Occipital lobe (tissue), 2 donors: Measurements from ENCODE around the gene SYCE1L. TPM values are rescaled to one million over a fixed set of nuclear protein-coding genes. Genes with fewer than 3 reads are reported as not detected.
"Not testable (repeated sequence)": the region's sequence is repeated elsewhere in the genome, so short reads cannot be mapped to it uniquely, and the experiment has no call there.

Experiments used
- DNase-seq: peaks from one replicate; lab custom pipeline; 2025; lab: John Stamatoyannopoulos, UW
- total RNA-seq: library from RNA; depleted of rRNA; stranded (reverse); fragments of >200 nt; gene quantifications from one replicate; pipeline ENCODE4 v1.2.3, GENCODE V29; 2014

SYCE1L gene, protein sequence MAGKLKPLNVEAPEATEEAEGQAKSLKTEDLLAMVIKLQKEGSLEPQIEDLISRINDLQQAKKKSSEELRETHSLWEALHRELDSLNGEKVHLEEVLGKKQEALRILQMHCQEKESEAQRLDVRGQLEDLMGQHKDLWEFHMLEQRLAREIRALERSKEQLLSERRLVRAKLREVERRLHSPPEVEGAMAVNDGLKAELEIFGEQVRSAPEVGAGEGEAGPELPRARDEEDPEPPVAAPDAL
- not detected for total RNA-seq

DNA sequence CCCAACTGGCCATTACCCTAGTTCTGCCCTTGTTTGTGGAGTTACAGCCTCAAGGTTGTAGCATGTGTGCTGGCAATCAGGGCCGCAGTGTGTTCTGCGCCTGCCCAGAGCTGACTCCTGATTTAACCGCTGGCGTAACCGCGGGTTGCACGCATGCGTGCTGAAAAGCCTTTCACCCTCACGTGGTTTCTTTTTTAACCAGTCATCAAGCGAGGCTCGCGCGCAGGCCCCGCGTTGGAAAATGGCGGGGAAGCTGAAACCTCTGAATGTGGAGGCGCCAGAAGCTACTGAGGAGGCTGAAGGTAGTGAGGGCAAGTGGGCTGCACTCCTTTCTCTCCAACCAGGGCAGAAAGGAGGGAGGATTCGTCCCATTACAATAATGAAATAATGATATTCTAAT lies at the start of gene SYCE1L:
TSS of gene SYCE1L (plus strand) at position 198 of the 400 bp plus-strand sequence. CDS start at position 242, 44 bp downstream.
- DNase-seq = no peak

GRCh38 chr16:77157346-77158058 lies 41.7 kb upstream of the SYCE1L start:
- no peak for DNase-seq

- no peak for DNase-seq
These were observed 40.9 kb upstream of the SYCE1L start for GRCh38 chr16:77158293-77158692.

DNA sequence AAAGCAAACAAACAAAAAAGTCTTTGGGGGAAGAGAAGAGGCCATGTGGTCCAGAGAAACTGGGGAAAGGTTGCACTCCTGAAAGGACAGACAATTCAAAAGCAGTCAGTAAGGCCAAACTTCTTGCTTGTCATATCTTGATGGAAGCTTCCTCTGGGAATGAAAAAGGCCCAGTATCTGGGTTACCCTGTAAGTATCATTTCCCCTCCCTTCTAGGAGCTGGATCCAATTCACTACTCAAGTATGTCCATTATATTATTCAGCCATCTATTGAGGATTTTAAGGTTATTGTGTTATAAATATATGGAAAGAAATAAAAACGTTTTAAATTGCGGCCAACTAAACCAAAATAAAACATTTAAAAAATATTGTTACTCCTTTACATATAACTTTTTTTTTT lies 34.2 kb upstream of the SYCE1L start:
- DNase-seq = no peak

DNA sequence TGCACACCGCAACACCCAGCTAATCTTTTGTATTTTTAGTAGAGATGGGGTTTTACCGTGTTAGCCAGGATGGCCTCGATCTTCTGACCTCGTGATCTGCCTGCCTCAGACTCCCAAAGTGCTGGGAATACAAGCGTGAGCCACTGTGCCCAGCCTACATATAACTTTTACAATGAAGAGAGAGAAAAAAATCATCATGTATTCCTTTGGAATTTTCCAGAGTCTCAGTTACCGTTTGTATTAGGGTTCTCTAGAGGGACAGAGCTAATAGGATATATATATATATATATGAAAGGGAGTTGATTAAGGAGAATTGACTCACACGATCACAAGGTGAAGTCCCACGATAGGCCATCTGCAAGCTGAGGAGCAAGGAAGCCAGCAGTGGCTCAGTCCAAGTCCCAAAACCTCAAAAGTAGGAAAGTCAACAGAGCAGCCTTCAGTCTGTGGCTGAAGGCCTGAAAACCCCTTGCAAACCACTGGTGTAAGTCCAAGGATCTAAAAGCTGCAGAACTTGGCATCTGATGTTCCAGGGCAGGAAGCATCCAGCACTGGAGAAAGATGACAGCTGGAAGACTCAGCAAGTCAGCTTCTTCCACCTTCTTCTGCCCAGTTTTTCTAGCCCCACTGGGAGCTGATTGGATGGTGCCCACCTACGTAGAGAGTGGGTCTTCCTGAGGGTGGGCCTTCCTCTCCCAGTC lies 33.5 kb upstream of the SYCE1L start:
- not testable (repeated sequence) for DNase-seq

GRCh38 chr16:77166726-77167125 lies 32.5 kb upstream of the SYCE1L start:
- no peak for DNase-seq

- no peak for DNase-seq
These were observed 30.3 kb upstream of the SYCE1L start for GRCh38 chr16:77168901-77169300.

DNA sequence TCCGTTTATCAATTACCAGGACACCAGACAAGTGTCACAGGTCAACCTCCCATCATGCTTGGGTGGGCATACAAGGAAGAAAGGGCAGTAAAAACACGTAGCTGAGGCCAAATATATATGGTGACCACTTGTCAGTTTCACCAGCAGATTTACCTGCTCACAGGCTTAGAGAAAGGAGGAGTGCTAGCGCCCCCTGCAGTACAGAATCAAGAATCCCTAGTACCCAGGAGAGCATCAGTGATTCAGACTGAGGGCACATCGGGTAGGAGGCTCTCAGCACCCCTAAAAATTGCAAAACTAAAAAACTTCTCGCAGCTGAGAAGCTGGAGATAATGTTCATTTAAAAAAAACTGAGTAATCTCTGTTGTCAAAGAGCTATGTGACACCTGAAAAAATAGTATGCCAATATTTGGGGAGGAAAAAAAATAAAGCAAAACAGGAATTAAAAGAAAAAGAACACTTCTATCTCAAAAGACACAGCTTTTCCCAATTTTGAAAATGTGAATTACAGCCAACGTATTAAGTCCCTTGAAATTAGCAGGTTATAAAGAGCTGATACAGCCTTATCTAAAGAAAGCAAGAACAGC lies 29.5 kb upstream of the SYCE1L start:
- DNase-seq = no peak

DNA sequence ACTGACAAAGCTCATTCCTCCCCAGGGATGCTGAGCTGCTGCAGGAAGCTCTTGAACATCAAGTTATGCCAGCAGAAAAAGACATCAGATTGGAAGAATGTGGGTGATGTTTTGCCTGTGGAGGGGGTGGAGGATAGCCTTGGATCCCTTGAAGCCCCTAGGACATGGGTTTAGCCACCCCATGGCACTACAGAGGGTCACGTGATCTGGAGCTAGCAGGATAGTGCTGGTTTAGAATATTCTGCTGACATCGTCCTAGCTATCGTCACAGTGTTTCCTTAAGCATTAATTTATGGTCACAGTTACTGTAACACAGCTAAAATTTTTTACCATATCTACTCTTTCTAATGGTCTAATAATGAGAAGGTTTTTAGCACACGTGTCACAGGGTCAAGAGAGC lies 28.4 kb upstream of the SYCE1L start:
- DNase-seq = no peak

DNA sequence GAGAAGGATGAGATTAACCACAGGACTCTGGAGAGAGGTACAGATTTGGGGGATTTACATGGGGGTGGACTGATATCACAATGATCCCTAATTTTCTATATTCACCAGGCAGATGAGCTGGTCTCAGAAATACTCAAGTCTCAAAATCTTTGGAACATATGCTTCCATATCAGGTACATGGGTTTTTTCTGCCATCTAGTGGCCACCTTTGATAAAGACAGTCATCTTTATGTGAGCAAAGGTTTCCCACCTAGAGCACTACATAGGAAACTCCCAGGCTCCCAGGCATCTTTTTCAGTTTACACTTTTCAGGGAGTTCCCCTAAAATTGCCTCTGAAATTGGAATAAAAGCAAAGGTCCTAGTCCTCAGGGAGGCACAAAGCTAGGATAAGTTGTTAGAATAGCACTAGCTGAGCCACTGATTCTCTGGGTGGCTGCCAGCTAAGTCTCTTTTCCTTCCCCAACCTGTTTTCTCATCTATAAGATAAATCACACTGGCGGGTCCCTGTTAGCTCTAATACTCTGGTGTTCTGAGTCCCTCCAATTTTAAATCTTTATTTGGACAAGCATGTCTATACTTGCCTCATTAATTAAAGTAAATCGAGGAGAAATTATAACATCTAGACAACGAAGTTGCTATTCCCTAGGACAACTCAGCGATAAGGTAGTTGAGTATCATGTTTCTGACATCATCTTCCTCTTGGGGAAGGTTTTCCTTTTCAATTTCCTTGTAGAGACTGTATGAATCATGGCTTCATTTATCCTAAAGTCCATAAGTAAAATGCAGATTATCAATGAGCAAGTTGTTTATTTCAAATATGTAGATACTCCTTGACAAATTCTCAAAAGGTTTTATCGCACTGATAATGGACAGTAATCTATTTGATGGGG lies 27.2 kb upstream of the SYCE1L start:
- no peak for DNase-seq

GRCh38 chr16:77172951-77173350 lies 26.3 kb upstream of the SYCE1L start:
- no peak for DNase-seq

DNA sequence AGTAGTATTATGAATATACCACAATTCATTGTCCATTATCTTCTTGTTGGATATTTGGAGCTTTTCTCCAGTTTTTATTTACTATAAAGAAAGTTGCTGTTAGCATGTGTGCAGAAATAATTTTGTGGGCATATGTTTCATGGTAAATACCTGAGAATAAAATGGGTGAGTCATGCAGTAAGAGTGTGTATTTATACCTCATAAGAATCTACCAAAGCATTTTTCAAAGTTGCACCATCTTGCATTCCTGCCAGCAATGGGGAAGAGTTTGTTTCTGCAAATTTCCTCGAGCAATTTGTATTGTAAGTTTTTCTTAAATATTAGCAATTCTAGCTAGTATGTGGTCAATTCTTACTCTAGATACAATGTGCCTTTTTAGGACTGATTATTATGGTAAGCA lies 16.1 kb upstream of the SYCE1L start:
- no peak for DNase-seq

DNA sequence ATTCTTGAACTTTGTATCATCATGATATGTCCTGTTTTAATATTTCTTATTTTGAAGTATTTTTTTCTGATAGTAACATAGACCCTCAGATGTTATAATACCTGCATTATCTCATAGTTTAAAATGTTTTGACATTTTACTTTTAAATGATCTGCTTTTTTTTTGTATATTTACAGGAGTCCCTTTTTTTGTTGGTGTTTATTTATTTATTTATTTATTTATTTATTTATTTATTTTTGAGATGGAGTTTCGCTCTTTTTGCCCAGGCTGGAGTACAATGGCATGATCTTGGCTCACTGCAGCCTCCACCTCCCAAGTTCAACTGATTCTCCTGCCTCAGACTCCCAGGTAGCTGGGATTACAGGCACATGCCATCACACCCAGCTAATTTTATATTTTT lies 12.9 kb upstream of the SYCE1L start:
- DNase-seq = not testable (repeated sequence)

GRCh38 chr16:77190190-77190477 lies 9.1 kb upstream of the SYCE1L start:
- DNase-seq = no peak

- DNase-seq = peak; percentile 98
These were observed 8.5 kb upstream of the SYCE1L start, which contains the start of gene MON1B for GRCh38 chr16:77190478-77191258. Gene MON1B (plus strand): TSS chr16:77191190. CDS start chr16:77191486, 296 bp downstream.

DNA sequence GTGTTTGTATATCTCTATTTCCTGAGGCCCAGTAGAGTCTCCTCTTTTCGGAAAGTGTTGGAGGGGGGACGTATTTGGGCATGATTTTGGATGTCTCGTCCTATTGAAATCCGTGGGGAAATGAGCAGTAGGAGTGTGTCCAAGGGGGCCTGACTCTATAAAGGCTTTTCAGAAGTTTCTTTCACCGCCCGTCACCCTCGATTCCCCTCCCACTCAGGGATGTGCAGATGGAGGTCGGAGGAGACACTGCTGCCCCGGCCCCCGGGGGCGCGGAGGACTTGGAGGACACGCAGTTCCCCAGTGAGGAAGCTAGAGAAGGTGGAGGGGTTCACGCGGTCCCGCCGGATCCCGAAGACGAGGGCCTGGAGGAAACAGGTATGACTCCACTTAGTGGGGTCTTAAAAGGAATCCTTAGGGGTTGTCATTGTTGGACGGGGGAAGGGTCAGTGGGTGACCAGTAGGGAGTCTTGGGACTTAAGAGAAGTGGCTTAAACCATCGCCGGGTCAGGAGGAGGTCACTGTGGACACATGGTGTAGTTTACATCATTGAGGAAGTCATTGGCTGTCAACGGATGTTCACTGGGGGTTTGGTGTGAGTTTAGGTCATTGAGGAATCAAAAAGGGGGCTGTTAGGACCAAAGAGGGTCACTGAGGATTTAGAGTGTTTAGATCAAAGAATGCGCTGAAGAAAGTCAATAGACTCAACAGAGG lies 7.8 kb upstream of the SYCE1L start:
- DNase-seq = no peak

- DNase-seq = no peak
These were observed 5.8 kb upstream of the SYCE1L start for GRCh38 chr16:77193377-77193776.

DNA sequence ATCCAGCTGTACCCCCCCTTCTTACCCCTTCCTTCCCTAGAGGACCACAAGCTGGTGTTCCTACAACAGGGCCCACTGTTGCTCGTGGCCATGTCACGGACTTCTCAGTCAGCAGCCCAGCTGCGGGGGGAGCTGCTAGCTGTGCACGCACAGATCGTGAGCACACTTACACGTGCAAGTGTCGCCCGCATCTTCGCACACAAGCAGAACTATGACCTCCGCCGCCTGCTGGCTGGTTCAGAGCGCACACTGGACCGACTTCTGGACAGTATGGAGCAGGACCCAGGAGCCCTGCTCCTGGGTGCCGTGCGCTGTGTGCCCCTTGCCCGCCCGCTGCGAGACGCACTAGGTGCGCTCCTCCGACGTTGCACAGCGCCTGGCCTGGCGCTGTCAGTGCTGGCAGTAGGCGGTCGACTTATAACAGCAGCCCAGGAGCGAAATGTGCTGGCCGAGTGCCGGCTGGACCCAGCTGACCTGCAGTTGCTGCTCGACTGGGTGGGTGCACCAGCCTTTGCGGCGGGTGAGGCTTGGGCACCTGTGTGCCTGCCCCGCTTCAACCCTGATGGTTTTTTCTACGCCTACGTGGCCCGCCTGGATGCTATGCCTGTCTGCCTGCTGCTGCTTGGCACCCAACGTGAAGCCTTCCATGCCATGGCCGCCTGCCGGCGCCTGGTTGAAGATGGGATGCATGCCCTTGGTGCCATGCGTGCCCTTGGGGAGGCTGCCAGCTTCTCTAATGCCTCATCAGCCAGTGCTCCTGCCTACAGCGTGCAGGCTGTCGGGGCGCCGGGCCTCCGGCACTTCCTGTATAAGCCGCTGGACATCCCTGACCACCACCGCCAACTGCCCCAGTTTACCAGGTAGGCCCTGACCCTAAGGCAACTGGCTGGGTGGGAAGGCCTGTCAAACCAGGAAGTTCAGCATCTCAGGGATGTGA lies 4.6 kb upstream of the SYCE1L start:
- no peak for DNase-seq

- no peak for DNase-seq
These were observed 3.8 kb upstream of the SYCE1L start for GRCh38 chr16:77195411-77195810.
